ENCODE results near the gene DAB2IP.

DNA sequence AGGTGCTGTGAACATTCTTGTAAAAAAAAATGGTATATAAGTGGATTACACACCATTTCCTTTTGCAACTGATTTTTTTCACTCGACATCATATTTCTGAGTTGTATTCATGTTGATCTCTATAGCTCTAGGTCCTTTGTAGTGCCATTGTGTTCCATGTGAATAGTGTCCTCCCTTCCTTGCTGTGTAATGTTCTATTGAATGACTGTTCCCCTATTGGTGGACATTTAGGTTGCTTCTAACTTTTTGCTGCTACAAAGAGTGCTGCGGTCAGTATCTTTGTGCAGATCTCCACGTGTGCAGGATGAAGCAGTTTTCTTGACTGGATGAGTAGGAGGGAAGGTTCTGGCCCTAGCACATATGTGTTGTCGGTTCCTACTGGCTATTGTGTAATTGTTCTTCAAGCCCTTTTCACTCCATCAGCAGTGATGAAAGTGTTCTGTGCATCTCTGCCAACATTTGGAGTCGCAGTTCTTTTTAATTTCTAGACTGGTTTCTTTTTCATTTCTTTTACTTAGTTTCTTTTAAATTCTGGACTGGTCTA is 20.2 kb downstream of the DAB2IP start:
- TF ChIP-seq CTCF (conservative IDR thresholded peaks at IDR 0.05; ENCODE audit: low read length) (no peak), EZH2phosphoT487 (IDR thresholded peaks at IDR 0.05; ENCODE audit: borderline replicate concordance) (no peak)
